Measurements from ENCODE around the gene CCR8. TPM values are rescaled to one million over a fixed set of nuclear protein-coding genes. Genes with fewer than 3 reads are reported as not detected.
"Not testable (repeated sequence)": the region's sequence is repeated elsewhere in the genome, so short reads cannot be mapped to it uniquely, and the experiment has no call there.

Gene CCR8
- total RNA-seq, 1 donor, result 2.2 TPM

GRCh38 chr3:39294446-39295183 lies 34.9 kb upstream of the CCR8 start:
- Histone ChIP-seq H3K4me3 (ENCODE audit: low read length) (no peak overlapping the region), H3K4me1 (ENCODE audit: insufficient read depth, low read length) (peaks cover 11% of the 10 kb centered on the region), H3K9me3 (ENCODE audit: low read depth, low read length) (peaks cover 8% of the 10 kb centered on the region), H3K27me3 (ENCODE audit: insufficient read depth, low read length) (peaks cover under 1% of the 10 kb centered on the region)

GRCh38 chr3:39295184-39295775 lies 34.2 kb upstream of the CCR8 start:
- Histone ChIP-seq H3K4me1 (ENCODE audit: insufficient read depth, low read length) (peaks cover 11% of the 10 kb centered on the region), H3K27me3 (ENCODE audit: insufficient read depth, low read length) (peaks cover 5% of the 10 kb centered on the region), H3K9me3 (ENCODE audit: low read depth, low read length) (peaks cover 14% of the 10 kb centered on the region), H3K4me3 (ENCODE audit: low read length) (no peak overlapping the region)

DNA sequence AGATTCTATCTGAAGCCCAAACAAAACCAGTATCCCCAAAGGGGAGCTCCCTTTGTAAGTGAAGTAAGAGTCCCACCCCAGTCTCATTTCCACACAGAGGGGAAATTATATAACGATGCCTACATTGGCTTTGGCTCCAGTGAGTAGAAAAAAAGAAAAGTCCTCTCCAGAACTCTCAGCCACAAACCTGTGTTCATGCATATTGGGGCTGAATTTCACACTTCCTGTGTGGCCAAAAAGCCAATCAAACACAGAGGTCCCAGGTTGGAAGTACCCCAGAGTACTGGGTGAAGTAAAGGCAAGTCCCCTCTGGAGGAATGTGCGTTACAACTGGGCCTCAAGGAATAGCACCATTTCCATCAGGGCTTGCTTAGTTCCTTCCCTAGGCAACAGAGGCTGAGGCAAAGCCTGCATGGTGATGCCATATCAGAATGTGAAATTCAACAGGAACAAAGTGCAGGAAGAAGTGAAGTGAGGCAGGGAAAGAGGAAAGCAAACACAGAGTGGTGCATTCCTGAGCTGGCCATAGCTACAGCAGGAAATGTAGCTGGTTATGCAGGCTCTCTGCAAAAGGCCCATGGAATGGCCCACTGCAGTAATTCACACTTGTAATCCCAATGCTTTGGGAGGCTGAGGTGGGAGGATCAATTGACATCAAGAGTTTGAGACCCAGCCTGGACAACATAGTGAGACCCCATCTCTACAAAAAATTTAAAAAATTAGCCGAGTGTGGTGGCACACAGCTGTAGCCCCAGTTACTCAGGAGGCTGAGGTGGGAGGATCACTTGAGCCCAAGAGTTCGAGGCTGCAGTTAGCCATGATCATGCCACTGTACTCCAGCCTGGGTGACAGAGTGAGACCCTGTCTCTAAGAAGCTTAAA lies 33.1 kb upstream of the CCR8 start:
- Histone ChIP-seq H3K27me3 (ENCODE audit: insufficient read depth, low read length) (peaks cover 5% of the 10 kb centered on the region), H3K4me1 (ENCODE audit: insufficient read depth, low read length) (peaks cover 11% of the 10 kb centered on the region), H3K9me3 (ENCODE audit: low read depth, low read length) (peaks cover 24% of the 10 kb centered on the region), H3K4me3 (ENCODE audit: low read length) (no peak overlapping the region)

DNA sequence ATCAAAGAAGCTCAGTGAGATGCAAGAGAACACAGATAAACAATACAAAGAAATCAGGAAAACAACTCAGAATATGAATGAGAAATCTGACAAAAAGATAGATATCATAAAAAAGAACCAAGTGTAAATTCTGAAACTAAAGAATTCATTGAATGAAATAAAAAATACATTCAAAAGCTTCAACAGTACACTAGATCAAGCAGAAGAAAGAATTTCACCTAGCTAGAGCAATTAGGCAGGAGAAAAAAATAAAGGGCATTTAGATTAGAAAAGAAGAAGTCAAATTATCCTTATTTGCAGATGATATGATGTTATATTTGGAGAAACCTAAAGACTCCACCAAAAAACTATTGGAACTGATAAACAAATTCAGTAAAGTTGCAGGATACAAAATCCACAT lies 30.2 kb upstream of the CCR8 start:
- Histone ChIP-seq H3K9me3 (ENCODE audit: low read depth, low read length) (peaks cover 34% of the 10 kb centered on the region), H3K4me1 (ENCODE audit: insufficient read depth, low read length) (peaks cover 11% of the 10 kb centered on the region), H3K4me3 (ENCODE audit: low read length) (no peak overlapping the region), H3K27me3 (ENCODE audit: insufficient read depth, low read length) (peaks cover 9% of the 10 kb centered on the region)

DNA sequence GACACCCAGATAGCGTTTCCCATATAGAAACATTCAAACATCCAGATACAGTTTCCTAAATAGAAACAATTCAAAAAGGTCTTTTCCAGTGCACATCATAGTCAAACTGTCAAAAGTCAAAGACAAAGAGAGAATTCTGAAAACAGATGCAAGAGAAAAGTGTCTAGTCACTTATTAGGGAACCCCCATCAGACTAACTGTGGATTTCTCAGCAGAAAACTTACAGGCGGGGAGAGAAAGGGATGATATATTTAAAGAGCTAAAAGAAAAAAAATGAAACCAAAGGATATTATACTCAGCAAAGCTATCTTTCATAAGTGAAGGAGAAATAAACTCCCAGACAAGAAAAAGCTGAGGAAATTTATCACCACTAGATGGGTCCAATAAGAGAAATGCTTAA lies 27.3 kb upstream of the CCR8 start:
- Histone ChIP-seq H3K4me3 (ENCODE audit: low read length) (no peak overlapping the region), H3K27me3 (ENCODE audit: insufficient read depth, low read length) (peaks cover 9% of the 10 kb centered on the region), H3K4me1 (ENCODE audit: insufficient read depth, low read length) (no peaks in the 10 kb centered on the region), H3K9me3 (ENCODE audit: low read depth, low read length) (peaks cover 34% of the 10 kb centered on the region)

DNA sequence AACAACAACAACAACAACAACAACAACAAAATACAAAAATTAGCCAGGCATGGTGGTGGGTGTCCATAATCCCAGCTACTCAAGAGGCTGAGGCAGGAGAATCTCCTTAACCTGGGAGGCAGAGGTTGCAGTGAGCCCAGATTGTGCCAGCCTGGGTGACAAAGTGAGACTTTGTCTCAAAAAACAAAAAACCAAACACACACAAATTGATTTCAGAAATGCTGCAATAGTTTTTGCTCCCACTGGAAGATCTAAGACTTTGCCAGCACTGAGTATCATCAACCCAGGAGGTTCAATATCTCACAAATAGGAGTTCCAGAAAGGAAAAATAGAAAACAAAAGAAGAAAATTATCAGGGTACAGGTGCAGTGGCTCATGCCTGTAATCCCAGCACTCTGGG lies 16.2 kb upstream of the CCR8 start:
- Histone ChIP-seq H3K9me3 (ENCODE audit: low read depth, low read length) (no peaks in the 10 kb centered on the region), H3K4me3 (ENCODE audit: low read length) (no peak overlapping the region), H3K27me3 (ENCODE audit: insufficient read depth, low read length) (no peaks in the 10 kb centered on the region), H3K4me1 (ENCODE audit: insufficient read depth, low read length) (no peaks in the 10 kb centered on the region)

GRCh38 chr3:39315420-39315819 lies 14.1 kb upstream of the CCR8 start:
- Histone ChIP-seq H3K27me3 (ENCODE audit: insufficient read depth, low read length) (no peaks in the 10 kb centered on the region), H3K4me1 (ENCODE audit: insufficient read depth, low read length) (no peaks in the 10 kb centered on the region), H3K9me3 (ENCODE audit: low read depth, low read length) (no peaks in the 10 kb centered on the region), H3K4me3 (ENCODE audit: low read length) (no peak overlapping the region)

GRCh38 chr3:39317571-39318169 lies 11.8 kb upstream of the CCR8 start:
- H3K4me1 ChIP-seq (ENCODE audit: insufficient read depth, low read length), result no peaks in the 10 kb centered on the region
- H3K27me3 ChIP-seq (ENCODE audit: insufficient read depth, low read length), result no peaks in the 10 kb centered on the region
- no peak overlapping the region for H3K4me3 ChIP-seq (ENCODE audit: low read length)
- no peaks in the 10 kb centered on the region for H3K9me3 ChIP-seq (ENCODE audit: low read depth, low read length)

DNA sequence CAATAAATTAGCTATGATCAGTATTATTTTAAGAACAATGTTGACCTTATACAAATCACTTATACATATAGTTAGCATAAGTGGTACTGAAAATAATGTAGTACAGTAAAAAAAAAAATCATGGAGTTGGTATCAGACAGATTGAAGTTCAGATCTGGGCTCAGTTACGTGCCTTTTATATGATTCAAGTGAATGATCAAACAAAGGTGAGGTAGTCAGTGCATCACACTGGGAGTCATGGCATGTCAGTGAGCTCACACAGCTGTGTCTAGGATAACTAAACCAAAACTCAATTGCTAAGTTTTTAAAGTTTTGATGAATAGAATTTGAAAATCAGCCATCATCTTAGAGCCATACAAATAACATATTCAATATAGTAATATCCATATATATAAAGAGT lies 11.2 kb upstream of the CCR8 start:
- no peaks in the 10 kb centered on the region for H3K9me3 ChIP-seq (ENCODE audit: low read depth, low read length)
- H3K4me1 ChIP-seq (ENCODE audit: insufficient read depth, low read length), result no peaks in the 10 kb centered on the region
- H3K4me3 ChIP-seq (ENCODE audit: low read length), result no peak overlapping the region
- H3K27me3 ChIP-seq (ENCODE audit: insufficient read depth, low read length), result no peaks in the 10 kb centered on the region

- no peaks in the 10 kb centered on the region for H3K27me3 ChIP-seq (ENCODE audit: insufficient read depth, low read length)
- H3K4me3 ChIP-seq (ENCODE audit: low read length), result no peak overlapping the region
- H3K9me3 ChIP-seq (ENCODE audit: low read depth, low read length), result no peaks in the 10 kb centered on the region
- no peaks in the 10 kb centered on the region for H3K4me1 ChIP-seq (ENCODE audit: insufficient read depth, low read length)
These were observed 10.3 kb upstream of the CCR8 start for GRCh38 chr3:39319249-39319648.

DNA sequence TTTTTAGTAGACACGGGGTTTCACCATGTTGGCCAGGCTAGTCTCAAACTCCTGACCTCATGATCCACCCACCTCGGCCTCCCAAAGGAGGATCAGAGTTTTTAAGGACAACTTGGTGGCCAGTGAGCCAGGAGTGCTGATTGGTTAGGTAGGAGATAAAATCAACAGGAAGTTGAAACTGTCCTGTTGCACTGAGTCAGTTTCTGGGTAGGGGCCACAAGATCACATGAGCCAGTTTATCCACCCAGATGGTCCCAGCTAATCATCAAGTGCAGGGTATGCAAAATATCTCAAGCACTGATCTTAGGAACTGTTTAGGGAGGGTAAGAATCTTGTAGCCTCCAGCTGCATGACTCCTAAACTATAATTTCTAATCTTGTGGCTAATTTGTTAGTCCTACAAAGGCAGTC lies 7.9 kb upstream of the CCR8 start:
- not testable (repeated sequence) for H3K9me3 ChIP-seq (ENCODE audit: low read depth, low read length); H3K4me3 ChIP-seq (ENCODE audit: low read length); H3K4me1 ChIP-seq (ENCODE audit: insufficient read depth, low read length); H3K27me3 ChIP-seq (ENCODE audit: insufficient read depth, low read length)

DNA sequence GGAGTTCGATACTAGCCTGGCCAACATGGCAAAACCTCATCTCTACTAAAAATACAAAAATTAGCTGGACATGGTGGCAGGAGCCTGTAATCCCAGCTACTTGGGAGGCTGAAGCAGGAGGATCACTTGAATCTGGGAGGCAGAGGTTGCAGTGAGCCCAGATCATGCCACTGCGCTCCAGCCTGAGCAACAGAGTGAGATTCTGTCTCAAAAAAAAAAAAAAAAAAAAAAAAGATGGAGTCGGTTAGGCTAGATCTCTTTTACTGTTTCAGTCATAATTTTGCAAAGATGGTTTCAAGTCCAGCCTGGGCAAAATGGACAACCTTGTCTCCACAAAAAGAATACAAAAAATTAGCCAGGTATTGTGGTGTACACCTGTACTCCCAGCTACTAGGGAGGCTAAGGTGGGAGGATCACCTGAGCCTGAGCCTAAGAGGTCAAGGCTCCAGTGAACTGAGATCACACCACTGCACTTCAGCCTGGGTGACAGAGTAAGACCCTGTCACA lies 7.2 kb upstream of the CCR8 start:
- H3K9me3 ChIP-seq (ENCODE audit: low read depth, low read length); H3K4me3 ChIP-seq (ENCODE audit: low read length); H3K27me3 ChIP-seq (ENCODE audit: insufficient read depth, low read length); H3K4me1 ChIP-seq (ENCODE audit: insufficient read depth, low read length): not testable (repeated sequence)

DNA sequence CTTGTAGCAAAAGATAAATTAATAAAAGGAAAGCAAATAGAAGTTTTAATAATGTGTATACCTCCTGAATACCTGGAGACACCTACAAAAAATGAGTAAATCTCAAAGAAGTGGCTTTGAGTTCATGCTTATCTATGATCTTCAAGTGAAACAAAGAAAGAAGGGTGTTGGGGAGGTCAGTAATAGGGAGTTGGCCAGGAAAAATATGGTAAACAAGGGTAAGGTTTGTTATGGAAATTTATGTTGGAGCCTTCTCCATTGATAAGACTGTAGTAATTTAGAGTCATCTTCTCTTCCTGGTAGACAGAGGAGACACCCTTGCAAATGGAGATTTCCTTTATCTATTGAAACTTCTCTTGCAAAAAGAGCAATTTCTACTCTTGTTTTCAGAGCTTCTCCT lies 6.6 kb upstream of the CCR8 start:
- H3K4me3 ChIP-seq (ENCODE audit: low read length), result no peak overlapping the region
- no peaks in the 10 kb centered on the region for H3K9me3 ChIP-seq (ENCODE audit: low read depth, low read length)
- H3K4me1 ChIP-seq (ENCODE audit: insufficient read depth, low read length), result no peaks in the 10 kb centered on the region
- no peaks in the 10 kb centered on the region for H3K27me3 ChIP-seq (ENCODE audit: insufficient read depth, low read length)

DNA sequence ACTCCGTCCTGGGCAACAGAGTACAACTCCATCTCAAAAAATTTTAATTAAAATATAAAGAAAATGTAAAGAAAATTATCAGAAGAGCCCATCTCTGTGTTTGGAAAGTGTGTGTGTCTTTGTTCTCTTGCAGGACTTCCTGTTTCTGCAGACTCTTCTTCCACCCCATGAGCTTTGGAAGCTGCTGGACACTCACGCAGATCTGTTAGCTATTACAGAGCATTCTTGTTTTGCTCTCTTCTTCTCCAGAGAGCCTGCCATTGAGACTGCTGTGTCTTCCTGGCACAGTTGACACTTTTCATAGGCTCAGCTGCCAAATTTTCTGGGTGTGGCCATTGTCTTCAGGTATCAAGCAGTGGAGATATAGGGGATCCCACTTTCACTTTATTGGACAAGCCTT lies 6.0 kb upstream of the CCR8 start:
- no peak overlapping the region for H3K4me3 ChIP-seq (ENCODE audit: low read length)
- no peaks in the 10 kb centered on the region for H3K4me1 ChIP-seq (ENCODE audit: insufficient read depth, low read length)

GRCh38 chr3:39325236-39325635 lies 4.3 kb upstream of the CCR8 start:
- Histone ChIP-seq H3K4me1 (ENCODE audit: insufficient read depth, low read length) (no peaks in the 10 kb centered on the region), H3K4me3 (ENCODE audit: low read length) (no peak overlapping the region), H3K9me3 (ENCODE audit: low read depth, low read length) (no peaks in the 10 kb centered on the region), H3K27me3 (ENCODE audit: insufficient read depth, low read length) (no peaks in the 10 kb centered on the region)

More for the DNA sequence above, 6.0 kb upstream of the CCR8 start:
- no peaks in the 10 kb centered on the region for H3K9me3 ChIP-seq (ENCODE audit: low read depth, low read length)
- no peaks in the 10 kb centered on the region for H3K27me3 ChIP-seq (ENCODE audit: insufficient read depth, low read length)
